K562 (cell line): Measurements from ENCODE around the gene OIT3. TPM values are rescaled to one million over a fixed set of nuclear protein-coding genes. Genes with fewer than 3 reads are reported as not detected.

Experiments
- ATAC-seq: fragments of 200-7000 bp; cut with Tn5 transposase; 3 replicates; pipeline ENCODE4 v1.9.1; 2020; ENCODE audit warnings: moderate library complexity
- BruUV-seq: library from RNA; stranded (reverse); fragments of 400-500 nt; replicated peaks from 2 replicates; lab custom pipeline; 2021; lab: Mats Ljungman, UMichigan
- CTCF ChIA-PET: fragments of 300-600 bp; formaldehyde crosslinking; extraction: SDS; loops from one replicate; lab custom pipeline; 2021; ENCODE audit warnings: low intra/inter-chr PET ratio; lab: Yijun Ruan, JAX
- POLR2A ChIA-PET: fragments of 300-600, 350-650 bp; sonication (Branson Sonifier 250); formaldehyde crosslinking; extraction: SDS; loops from one replicate; lab custom pipeline; 2021; ENCODE audit warnings: antibody characterized with exemption, inconsistent platforms; lab: Yijun Ruan, JAX
- DNase-seq, 4 experiments: peaks; one replicate each; pipeline versions ENCODE4 v3.0.0 to v3.0.0-alpha.2; 2011 to 2018; ENCODE audit warnings: low spot score in 3 of 4, mixed read lengths in 3 of 4; ENCODE audit errors: extremely low read depth in 1 of 4
- FAIRE-seq: peaks from 2 replicates; lab custom pipeline; 2011; peaks lifted over from hg19 to GRCh38; lab: Jason Lieb, UNC
- H2AFZ ChIP-seq: 2 replicates; pipeline ENCODE4 v1.6.0; 2011; ENCODE audit warnings: low read depth, low read length, control low read depth, inconsistent platforms
- H3K27ac ChIP-seq: fragments of 200-600 bp; 3 replicates; pipeline ENCODE4 v1.8.0; 2011; ENCODE audit warnings: low read depth, mild to moderate bottlenecking, control low read depth, inconsistent platforms, low read length, moderate library complexity, mixed read lengths; ENCODE audit errors: extremely low read depth
- H3K27me3 ChIP-seq, 2 experiments: fragments of 300-600 bp in 1 of 2; 2 replicates in 1 of 2; 3 replicates in 1 of 2; pipeline versions ENCODE4 v1.6.0 to v1.8.0; 2011; ENCODE audit warnings: inconsistent platforms in 2 of 2, low read length in 2 of 2, mild to moderate bottlenecking in 1 of 2, mixed read lengths in 1 of 2, moderate library complexity in 1 of 2; ENCODE audit not compliant: control insufficient read depth in 2 of 2, insufficient read depth in 2 of 2
- H3K36me3 ChIP-seq: fragments of 300-600 bp; 3 replicates; pipeline ENCODE4 v1.8.0; 2011; ENCODE audit warnings: mild to moderate bottlenecking, low read length, inconsistent platforms; ENCODE audit not compliant: control insufficient read depth, insufficient read depth
- H3K4me1 ChIP-seq, 2 experiments: fragments of 200-600 bp in 1 of 2; replicated peaks in 1 of 2; 2 replicates in 1 of 2; 3 replicates in 1 of 2; pipeline versions ENCODE4 v1.5.1 to v1.8.0; 2011; ENCODE audit warnings: inconsistent platforms in 2 of 2, low read length in 2 of 2, mild to moderate bottlenecking in 1 of 2, mixed read lengths in 1 of 2, moderate library complexity in 1 of 2; ENCODE audit not compliant: control insufficient read depth in 2 of 2, insufficient read depth in 2 of 2
- H3K4me2 ChIP-seq: 2 replicates; pipeline ENCODE4 v1.6.1; 2011; ENCODE audit warnings: low read length, control low read depth, inconsistent platforms, mixed read lengths; ENCODE audit not compliant: insufficient read depth
- H3K4me3 ChIP-seq: fragments of 200-600 bp; sonication (generic), shearing (Covaris generic); 2 replicates; pipeline ENCODE4 v1.5.1; 2016; ENCODE audit warnings: control low read depth, inconsistent platforms
- H3K79me2 ChIP-seq: fragments of 200-600 bp; 3 replicates; pipeline ENCODE4 v1.8.0; 2011; ENCODE audit warnings: low read length, inconsistent platforms; ENCODE audit not compliant: control insufficient read depth, insufficient read depth
- H3K9ac ChIP-seq, 2 experiments: 2 replicates each; pipeline versions ENCODE4 v1.6.0 to v1.6.1; 2011; ENCODE audit warnings: low read depth in 2 of 2, low read length in 2 of 2, control low read depth in 1 of 2, inconsistent platforms in 1 of 2, mild to moderate bottlenecking in 1 of 2, mixed read lengths in 1 of 2; ENCODE audit not compliant: insufficient read depth in 1 of 2
- H3K9me1 ChIP-seq: one replicate; pipeline ENCODE4 v1.6.0; 2011; ENCODE audit warnings: inconsistent platforms, mild to moderate bottlenecking, low read length, moderate library complexity; ENCODE audit not compliant: control insufficient read depth, insufficient read depth
- H3K9me3 ChIP-seq: replicated peaks from 2 replicates; pipeline ENCODE4 v1.5.1; 2011; ENCODE audit warnings: low read depth, low read length, inconsistent platforms; ENCODE audit not compliant: control insufficient read depth, insufficient read depth
- H4K20me1 ChIP-seq: replicated peaks from 2 replicates; pipeline ENCODE4 v1.6.1; 2011; ENCODE audit warnings: low read length, inconsistent platforms, mixed read lengths; ENCODE audit not compliant: control insufficient read depth, insufficient read depth
- ATF7 ChIP-seq: fragments of 450-650 bp; IDR thresholded peaks from 2 replicates; pipeline ENCODE4 v1.7.1; 2014; ENCODE audit warnings: mild to moderate bottlenecking, moderate library complexity
- FOXP1 ChIP-seq: sonication (generic); formaldehyde crosslinking; IDR thresholded peaks from 2 replicates; pipeline ENCODE4 v1.8.0; 2022; ENCODE audit warnings: mild to moderate bottlenecking, missing genetic modification reagents
- KAT8 ChIP-seq: fragments of 450-650 bp; IDR thresholded peaks from 2 replicates; pipeline ENCODE4 v1.6.1; 2016; ENCODE audit warnings: low read depth, mild to moderate bottlenecking
- SIX5 ChIP-seq, 2 experiments: IDR thresholded peaks; 2 replicates each; pipeline ENCODE4 v1.6.1; 2011; ENCODE audit warnings: low read length in 2 of 2, borderline replicate concordance in 1 of 2, low read depth in 1 of 2, mild to moderate bottlenecking in 1 of 2, moderate library complexity in 1 of 2; ENCODE audit not compliant: insufficient read depth in 1 of 2
- SMARCC2 ChIP-seq: fragments of 450-650 bp; IDR thresholded peaks from 2 replicates; pipeline ENCODE4 v1.6.1; 2017; ENCODE audit warnings: antibody characterized with exemption, moderate library complexity, mild to moderate bottlenecking, low read depth
- SREBF1 ChIP-seq: fragments of 150-350 bp; IDR thresholded peaks from 2 replicates; pipeline ENCODE4 v1.6.1; 2014; ENCODE audit warnings: antibody characterized with exemption, low read depth, low read length, borderline replicate concordance
- TARDBP ChIP-seq: fragments of 450-650 bp; IDR thresholded peaks from 2 replicates; pipeline ENCODE4 v1.6.1; 2016
- XRCC3 ChIP-seq: fragments of 450-650 bp; IDR thresholded peaks from 2 replicates; pipeline ENCODE4 v1.6.1; 2017; ENCODE audit warnings: mild to moderate bottlenecking, moderate library complexity
- ZNF444 ChIP-seq: fragments of 250-450 bp; sonication (Bioruptor Pico); IDR thresholded peaks from 2 replicates; pipeline ENCODE4 v1.4.0; 2020; ENCODE audit warnings: mild to moderate bottlenecking, moderate library complexity
- ZNF583 ChIP-seq: fragments of 250-450 bp; sonication (Bioruptor Pico); IDR thresholded peaks from 2 replicates; pipeline ENCODE4 v1.4.0; 2020
- ZNF785 ChIP-seq: fragments of 250-450 bp; sonication (Bioruptor Pico); IDR thresholded peaks from 2 replicates; pipeline ENCODE4 v1.4.0; 2020; ENCODE audit warnings: mild to moderate bottlenecking
- WGBS: fragments of 100-300 bp; shearing (Covaris generic); methylation state at CpG from one replicate; pipeline ENCODE4 v1.1.6; 2016; ENCODE audit warnings: low coverage, mixed read lengths; ENCODE audit not compliant: insufficient coverage; ENCODE audit errors: missing lambda C conversion rate; 5-methylcytosine and 5-hydroxymethylcytosine counted together
- in situ Hi-C: fragments of 300-500 bp; cut with MboI; formaldehyde crosslinking; loops from 4 replicates; pipeline ENCODE4 v1.15.0; 2018; ENCODE audit warnings: inconsistent platforms, mixed read lengths
- intact Hi-C: fragments of 100-400 bp; cut with micrococcal nuclease; formaldehyde crosslinking; loops from 2 replicates; pipeline ENCODE4 v1.14.2; 2022
- polyA plus RNA-seq, 8 experiments: library from polyadenylated mRNA; depleted of rRNA in 4 of 8; stranded (reverse) in 5 of 8; unstranded in 3 of 8; fragments of >200 nt; fragmentation: Nextera tagmentation in 2 of 8; fragmentation: Illumina TruSeq in 1 of 8; extraction: Ambion mirVana in 2 of 8; extraction: Trizol in 1 of 8; gene quantifications; 2 replicates each; pipeline versions ENCODE4 v1.2.1 to v1.2.3, GENCODE V29; 2011 to 2014; ENCODE audit warnings: inconsistent platforms in 1 of 8, missing spikeins in 1 of 8
- total RNA-seq, 7 experiments: library from RNA; depleted of rRNA in 6 of 7; stranded (reverse); fragments of >200 nt in 6 of 7; fragmentation: Illumina TruSeq in 2 of 7; extraction: Trizol in 2 of 7; gene quantifications; 2 replicates each; pipeline versions ENCODE4 v1.2.1 to v1.2.3, GENCODE V29; 2011 to 2021; ENCODE audit warnings: low replicate concordance in 1 of 7
- TF ChIP-seq, protein P1 (sequence below): fragments of 250-450 bp; sonication (Bioruptor Pico); IDR thresholded peaks from 2 replicates; pipeline ENCODE4 v1.5.0; 2021
- TF ChIP-seq, protein P2 (sequence below): fragments of 250-450 bp; sonication (Bioruptor Pico); IDR thresholded peaks from 2 replicates; pipeline ENCODE4 v1.5.0; 2020; ENCODE audit warnings: mild to moderate bottlenecking, borderline replicate concordance
- TF ChIP-seq, protein P3 (sequence below): fragments of 450-650 bp; formaldehyde crosslinking; IDR thresholded peaks from 2 replicates; pipeline ENCODE4 v1.4.0; 2020; ENCODE audit warnings: mild to moderate bottlenecking, moderate library complexity
- TF ChIP-seq, protein P4 (sequence below), 2 experiments: fragments of 450-650 bp in 1 of 2; sonication (generic) in 1 of 2; formaldehyde crosslinking in 1 of 2; IDR thresholded peaks in 1 of 2; conservative IDR thresholded peaks in 1 of 2; 2 replicates each; pipeline versions ENCODE4 v1.6.1 to v1.8.1; 2016 to 2023; ENCODE audit warnings: mild to moderate bottlenecking in 2 of 2, moderate library complexity in 2 of 2, inconsistent platforms in 1 of 2, missing genetic modification reagents in 1 of 2

Gene OIT3
- total and polyA plus RNA-seq, 9 of the 15 experiments (the other 6 are each of a cell fraction or from before 2014, with no cell fraction given): not detected

DNA sequence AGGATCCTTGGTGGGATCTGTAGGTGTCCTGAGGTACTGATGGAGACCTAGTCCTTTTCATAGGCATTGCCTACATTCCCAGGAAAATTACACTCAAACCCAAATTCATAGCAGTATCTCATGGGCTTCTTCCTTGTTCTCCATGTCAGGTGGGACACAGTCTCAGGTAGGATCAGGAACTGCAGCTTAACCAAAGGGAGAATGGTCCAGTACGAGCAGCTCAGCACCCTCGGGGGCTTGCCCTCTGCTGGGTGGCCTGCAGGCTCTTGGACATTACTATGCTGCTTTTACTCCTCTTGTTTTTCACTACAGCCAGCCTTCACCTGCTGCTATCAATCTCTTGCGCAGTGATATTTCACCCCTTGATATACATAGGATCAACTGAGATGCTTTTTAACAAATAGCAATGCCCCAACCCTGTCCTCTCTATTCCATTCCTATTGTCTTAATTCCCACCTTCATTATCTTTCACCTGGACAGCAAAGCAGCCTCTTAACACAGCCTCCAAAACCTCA is 32.5 kb downstream of the OIT3 start:
- no peak overlapping the region for H3K27ac ChIP-seq
- TF ChIP-seq, protein P1, sequence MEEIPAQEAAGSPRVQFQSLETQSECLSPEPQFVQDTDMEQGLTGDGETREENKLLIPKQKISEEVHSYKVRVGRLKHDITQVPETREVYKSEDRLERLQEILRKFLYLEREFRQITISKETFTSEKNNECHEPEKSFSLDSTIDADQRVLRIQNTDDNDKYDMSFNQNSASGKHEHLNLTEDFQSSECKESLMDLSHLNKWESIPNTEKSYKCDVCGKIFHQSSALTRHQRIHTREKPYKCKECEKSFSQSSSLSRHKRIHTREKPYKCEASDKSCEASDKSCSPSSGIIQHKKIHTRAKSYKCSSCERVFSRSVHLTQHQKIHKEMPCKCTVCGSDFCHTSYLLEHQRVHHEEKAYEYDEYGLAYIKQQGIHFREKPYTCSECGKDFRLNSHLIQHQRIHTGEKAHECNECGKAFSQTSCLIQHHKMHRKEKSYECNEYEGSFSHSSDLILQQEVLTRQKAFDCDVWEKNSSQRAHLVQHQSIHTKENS (CRISPR knock-in tag): no peak
- no peak for TF ChIP-seq XRCC3
- TF ChIP-seq SIX5 (IDR thresholded peaks at IDR 0.05; ENCODE audit: borderline replicate concordance in 1 of 2, insufficient read depth in 1 of 2, low read depth in 1 of 2, low read length in 2 of 2): no peak
- TF ChIP-seq ZNF785 (CRISPR knock-in tag): no peak
- TF ChIP-seq, protein P2, sequence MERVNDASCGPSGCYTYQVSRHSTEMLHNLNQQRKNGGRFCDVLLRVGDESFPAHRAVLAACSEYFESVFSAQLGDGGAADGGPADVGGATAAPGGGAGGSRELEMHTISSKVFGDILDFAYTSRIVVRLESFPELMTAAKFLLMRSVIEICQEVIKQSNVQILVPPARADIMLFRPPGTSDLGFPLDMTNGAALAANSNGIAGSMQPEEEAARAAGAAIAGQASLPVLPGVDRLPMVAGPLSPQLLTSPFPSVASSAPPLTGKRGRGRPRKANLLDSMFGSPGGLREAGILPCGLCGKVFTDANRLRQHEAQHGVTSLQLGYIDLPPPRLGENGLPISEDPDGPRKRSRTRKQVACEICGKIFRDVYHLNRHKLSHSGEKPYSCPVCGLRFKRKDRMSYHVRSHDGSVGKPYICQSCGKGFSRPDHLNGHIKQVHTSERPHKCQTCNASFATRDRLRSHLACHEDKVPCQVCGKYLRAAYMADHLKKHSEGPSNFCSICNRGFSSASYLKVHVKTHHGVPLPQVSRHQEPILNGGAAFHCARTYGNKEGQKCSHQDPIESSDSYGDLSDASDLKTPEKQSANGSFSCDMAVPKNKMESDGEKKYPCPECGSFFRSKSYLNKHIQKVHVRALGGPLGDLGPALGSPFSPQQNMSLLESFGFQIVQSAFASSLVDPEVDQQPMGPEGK (CRISPR knock-in tag): no peak
- TF ChIP-seq, protein P3, sequence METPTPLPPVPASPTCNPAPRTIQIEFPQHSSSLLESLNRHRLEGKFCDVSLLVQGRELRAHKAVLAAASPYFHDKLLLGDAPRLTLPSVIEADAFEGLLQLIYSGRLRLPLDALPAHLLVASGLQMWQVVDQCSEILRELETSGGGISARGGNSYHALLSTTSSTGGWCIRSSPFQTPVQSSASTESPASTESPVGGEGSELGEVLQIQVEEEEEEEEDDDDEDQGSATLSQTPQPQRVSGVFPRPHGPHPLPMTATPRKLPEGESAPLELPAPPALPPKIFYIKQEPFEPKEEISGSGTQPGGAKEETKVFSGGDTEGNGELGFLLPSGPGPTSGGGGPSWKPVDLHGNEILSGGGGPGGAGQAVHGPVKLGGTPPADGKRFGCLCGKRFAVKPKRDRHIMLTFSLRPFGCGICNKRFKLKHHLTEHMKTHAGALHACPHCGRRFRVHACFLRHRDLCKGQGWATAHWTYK (CRISPR knock-in tag): no peak
- no peak for TF ChIP-seq SMARCC2
- no peak for TF ChIP-seq FOXP1
- no peak for TF ChIP-seq SREBF1
- TF ChIP-seq TARDBP: no peak
- TF ChIP-seq, protein P4, sequence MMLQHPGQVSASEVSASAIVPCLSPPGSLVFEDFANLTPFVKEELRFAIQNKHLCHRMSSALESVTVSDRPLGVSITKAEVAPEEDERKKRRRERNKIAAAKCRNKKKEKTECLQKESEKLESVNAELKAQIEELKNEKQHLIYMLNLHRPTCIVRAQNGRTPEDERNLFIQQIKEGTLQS (IDR thresholded peaks at IDR 0.05): no peak
- TF ChIP-seq, protein P4 (CRISPR knock-in tag; conservative IDR thresholded peaks at IDR 0.05): no peak
- no peak for TF ChIP-seq ZNF444
- TF ChIP-seq KAT8: no peak
- TF ChIP-seq ATF7: no peak
- TF ChIP-seq ZNF583: no peak
- no peaks in the 10 kb centered on the region; the same call in 1 of the 2 replicates for H3K9me3 ChIP-seq
- H3K36me3 ChIP-seq: no peaks in the 10 kb centered on the region
- peak; percentile 66 for ATAC-seq
- no peaks in the 10 kb centered on the region for H4K20me1 ChIP-seq
- H3K4me3 ChIP-seq: no peak overlapping the region
- CTCF ChIA-PET: no interaction called here
- in situ Hi-C loops (no loop called here), intact Hi-C loops (no loop called here)
- no peak for FAIRE-seq
- no peaks in the 10 kb centered on the region for H3K79me2 ChIP-seq
- H3K9me1 ChIP-seq: no peaks in the 10 kb centered on the region
- H3K4me1 ChIP-seq: no peaks in the 10 kb centered on the region; a peak in 1 of 5 replicates
- H2AFZ ChIP-seq: no peak overlapping the region
- H3K9ac ChIP-seq: no peak overlapping the region
- BruUV-seq: no TSS peak
- POLR2A ChIA-PET: interaction anchor here (0.6 to 2.2 kb wide), 3 partner anchors 9 to 231 kb away, joined by 3 to 11 read pairs (median 5); no protein-coding TSS in a partner anchor
- H3K27me3 ChIP-seq: peaks cover 16 to 27% of the 10 kb centered on the region in 2 experiments
- no peak for DNase-seq
- 6% methylated on average over 3 of the region's 3 CpGs for WGBS
- no peak overlapping the region for H3K4me2 ChIP-seq
